ENCODE data around the gene DRC7.
"Not testable (repeated sequence)": the region's sequence is repeated elsewhere in the genome, so short reads cannot be mapped to it uniquely, and the experiment has no call there.

The DRC7 gene

DNA sequence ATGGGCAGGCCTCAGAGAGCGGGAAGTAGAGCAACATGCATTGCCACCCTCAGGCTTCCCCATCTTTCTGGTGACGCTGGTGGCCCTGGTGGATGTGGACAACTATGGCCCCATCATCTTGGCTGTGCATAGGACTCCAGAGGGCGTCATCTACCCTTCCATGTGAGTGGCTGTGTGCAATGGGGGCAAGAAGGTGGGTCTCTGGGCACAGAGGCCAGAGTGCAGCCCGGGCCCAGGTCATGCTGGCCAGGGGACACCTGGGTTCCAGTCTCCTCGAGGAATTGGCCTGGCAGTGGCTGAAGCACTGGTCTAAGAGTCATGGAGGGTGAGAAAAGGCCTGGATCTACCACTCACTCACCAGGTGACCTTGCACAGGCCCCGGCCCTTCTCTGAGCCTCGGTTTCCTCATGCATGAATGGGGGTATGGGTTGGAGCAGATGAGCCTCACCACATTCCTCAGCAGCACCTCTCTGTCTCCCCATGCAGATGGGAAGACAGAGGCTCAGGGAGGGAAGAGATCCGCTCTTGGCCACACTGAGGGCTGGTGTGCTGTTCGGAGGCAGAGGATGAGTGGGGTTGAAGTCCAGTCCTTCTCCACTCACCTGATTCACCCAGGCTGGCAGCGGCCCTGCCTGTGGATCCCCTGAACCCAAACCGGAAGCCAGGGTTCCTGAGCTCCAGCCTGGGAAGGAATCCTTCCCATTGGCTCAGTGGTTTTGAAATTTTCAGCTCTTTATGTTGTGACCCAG is 33.7 kb upstream of the DRC7 start:
- no peak for DNase-seq

DNA sequence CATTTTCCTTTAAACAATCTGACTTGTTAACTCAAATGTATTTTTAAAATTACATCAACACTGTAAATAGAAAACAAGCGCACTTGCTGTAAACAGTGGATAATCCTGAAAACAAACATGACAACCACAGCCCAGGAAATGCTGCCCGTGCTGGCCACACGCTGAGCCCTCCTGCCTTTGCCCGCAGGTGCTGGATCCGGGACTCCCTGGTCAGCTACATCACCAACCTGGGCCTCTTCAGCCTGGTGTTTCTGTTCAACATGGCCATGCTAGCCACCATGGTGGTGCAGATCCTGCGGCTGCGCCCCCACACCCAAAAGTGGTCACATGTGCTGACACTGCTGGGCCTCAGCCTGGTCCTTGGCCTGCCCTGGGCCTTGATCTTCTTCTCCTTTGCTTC is 33.1 kb upstream of the DRC7 start:
- no peak for DNase-seq

- no peak for DNase-seq
Measured at GRCh38 chr16:57661936-57662906, 32.4 kb upstream of the DRC7 start.

GRCh38 chr16:57663436-57663835 is 31.2 kb upstream of the DRC7 start:
- no peak for DNase-seq

DNA sequence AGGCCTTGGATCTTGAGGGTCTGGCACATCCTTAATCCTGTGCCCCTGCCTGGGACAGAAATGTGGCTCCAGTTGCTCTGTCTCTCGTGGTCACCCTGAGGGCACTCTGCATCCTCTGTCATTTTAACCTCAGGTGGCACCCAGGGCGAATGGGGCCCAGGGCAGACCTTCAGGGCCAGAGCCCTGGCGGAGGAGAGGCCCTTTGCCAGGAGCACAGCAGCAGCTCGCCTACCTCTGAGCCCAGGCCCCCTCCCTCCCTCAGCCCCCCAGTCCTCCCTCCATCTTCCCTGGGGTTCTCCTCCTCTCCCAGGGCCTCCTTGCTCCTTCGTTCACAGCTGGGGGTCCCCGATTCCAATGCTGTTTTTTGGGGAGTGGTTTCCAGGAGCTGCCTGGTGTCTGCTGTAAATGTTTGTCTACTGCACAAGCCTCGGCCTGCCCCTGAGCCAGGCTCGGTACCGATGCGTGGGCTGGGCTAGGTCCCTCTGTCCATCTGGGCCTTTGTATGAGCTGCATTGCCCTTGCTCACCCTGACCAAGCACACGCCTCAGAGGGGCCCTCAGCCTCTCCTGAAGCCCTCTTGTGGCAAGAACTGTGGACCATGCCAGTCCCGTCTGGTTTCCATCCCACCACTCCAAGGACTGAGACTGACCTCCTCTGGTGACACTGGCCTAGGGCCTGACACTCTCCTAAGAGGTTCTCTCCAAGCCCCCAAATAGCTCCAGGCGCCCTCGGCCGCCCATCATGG is 30.5 kb upstream of the DRC7 start:
- no peak for DNase-seq

GRCh38 chr16:57664662-57665025 is 30.0 kb upstream of the DRC7 start:
- no peak for DNase-seq

DNA sequence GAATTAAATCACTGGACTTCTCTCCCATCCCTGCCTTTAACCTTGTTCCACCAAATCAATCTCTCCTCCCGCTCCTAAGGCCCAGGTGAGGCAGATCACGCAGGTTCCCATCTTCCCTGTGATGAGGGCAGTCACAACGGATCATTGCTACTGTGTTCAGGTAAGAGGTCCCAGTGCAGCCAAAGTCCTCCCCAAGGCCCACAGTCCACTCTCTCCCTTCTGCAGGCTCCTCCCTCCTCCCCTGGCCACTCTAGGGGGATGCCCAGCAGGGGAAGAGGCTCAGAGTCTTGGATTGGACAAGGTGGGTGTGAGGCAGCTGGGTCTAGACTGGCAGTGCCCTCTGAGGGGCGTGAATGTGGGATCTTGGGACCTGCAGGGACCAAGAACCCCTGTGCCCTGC is 29.1 kb upstream of the DRC7 start:
- DNase-seq = no peak

DNA sequence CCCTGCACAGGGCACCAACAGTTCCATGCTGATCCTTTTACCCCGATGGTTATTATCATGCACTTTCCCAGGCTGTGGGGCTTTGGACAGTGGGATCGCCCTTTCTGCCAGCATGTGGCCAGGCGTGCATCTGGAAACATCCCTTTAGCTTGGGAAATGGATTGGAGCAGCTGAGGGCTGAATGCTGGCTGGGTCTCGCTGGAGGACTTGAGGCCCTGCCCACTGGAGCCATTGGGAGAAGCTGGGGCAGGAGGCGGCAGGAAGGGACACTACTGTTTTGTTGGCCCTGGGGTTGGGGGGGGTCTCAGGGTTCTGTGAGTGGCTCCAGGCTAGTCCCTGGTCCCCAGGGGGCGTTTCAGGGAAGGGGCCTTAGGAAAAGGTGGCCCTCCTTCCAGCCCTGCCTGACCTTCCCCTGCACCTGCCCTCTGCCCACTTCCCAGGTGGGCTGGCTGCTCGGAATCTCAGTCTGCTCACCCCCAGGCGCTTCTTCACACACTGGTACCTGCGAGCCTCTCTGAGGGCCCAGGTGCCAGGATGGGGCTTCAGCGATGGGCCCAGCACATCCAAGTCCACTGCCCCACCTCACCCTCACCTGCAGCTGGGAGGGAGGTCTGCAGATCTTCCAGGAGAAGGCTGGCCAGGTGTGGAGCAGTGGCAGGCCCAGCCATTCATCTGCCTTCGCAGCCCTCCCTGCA is 28.1 kb upstream of the DRC7 start:
- no peak for DNase-seq

- no peak for DNase-seq
Measured at GRCh38 chr16:57667048-57667525, 27.5 kb upstream of the DRC7 start.

- DNase-seq = no peak
Measured at GRCh38 chr16:57667526-57668262, 26.9 kb upstream of the DRC7 start.

DNA sequence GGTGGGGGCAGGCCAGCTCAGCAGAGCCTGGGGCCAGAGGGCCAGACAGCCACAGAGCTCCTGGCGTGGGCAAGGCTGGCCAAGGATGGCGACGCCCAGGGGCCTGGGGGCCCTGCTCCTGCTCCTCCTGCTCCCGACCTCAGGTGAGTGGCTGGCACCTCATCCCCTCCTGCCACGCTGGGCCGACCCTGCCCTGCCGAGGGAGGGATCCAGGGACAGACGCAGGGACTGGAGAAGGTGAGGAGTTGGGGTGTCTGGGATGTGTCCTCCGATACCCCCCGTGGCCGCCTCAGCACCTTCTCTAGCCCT is 26.4 kb upstream of the DRC7 start, which contains the start of gene ADGRG3:
TSS of gene ADGRG3 (plus strand) at position 44 of the 309 bp plus-strand sequence. CDS start at position 86, 42 bp downstream.
- DNase-seq = no peak

DNA sequence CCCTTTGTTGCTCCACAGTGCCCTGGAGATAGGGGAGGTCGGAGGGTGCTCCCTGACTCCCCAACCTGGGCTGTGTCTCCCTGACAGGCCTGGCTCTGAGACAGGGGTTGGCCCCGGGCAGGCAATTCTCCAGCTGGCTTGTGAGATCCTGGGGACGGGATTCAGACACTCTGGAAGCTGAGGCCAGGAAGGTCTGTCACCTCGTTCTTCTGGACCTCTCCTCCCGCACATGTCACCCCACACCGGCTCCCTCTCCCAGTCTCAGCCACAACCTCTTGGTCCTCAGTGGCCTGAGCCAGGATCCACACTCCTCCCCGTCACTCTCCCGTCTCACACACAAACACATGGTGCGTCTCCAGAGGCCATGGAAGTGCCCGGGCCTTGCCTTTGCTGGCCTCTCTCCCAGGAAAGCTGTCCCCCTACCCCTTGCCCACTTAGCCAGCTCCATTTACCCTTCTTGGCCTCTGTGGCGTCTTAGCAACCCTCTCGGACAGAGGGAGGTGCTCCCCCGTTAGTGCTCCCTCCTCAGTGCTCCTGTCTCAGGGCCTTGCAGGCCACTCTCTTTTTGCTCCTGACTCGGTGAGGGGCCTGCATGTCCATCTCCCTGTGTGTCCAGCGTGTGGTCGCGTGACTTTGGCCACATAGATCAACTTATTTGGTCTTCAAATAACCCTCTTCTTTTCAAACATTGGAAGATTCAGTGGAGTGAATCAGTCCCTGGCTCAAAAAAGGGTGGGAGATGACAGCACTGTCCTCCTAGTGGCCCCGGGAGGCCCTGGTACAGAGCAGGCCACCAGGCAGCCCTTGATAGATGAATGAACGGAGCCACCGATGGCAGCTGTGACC is 25.8 kb upstream of the DRC7 start:
- no peak for DNase-seq

DNA sequence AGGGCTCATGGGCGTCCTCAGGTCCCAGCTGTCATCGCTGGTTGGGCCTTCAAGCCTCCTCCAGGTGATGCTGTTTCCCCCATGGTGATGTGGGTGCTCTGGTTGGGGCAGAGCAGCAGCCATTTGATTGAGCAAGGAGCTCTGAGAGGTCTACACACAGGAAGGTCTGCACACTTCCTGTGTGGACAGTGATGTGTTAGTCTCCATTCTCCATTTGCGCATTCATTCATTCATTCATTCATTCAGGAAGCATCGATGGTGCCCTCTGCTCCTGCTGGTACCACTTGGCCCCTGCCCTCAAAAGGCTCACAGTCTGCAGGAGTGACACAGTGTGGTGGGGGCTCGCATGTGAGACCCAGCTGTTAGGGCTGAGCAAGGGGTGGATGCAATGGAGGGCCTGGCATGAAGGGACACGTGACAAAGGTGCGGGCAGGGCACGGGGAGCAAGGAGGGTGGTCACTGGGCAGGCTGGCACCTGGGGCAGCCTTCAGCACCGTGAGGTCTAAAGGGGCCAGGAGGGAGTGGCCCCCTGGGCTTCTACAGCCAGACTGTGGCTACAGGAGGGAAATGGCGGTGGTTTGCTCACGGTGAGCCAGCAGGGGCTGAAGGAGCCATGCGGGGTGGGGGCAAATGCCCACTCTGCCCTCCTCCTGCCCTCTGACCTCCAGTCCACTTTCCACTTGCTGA is 25.0 kb upstream of the DRC7 start:
- DNase-seq = no peak

DNA sequence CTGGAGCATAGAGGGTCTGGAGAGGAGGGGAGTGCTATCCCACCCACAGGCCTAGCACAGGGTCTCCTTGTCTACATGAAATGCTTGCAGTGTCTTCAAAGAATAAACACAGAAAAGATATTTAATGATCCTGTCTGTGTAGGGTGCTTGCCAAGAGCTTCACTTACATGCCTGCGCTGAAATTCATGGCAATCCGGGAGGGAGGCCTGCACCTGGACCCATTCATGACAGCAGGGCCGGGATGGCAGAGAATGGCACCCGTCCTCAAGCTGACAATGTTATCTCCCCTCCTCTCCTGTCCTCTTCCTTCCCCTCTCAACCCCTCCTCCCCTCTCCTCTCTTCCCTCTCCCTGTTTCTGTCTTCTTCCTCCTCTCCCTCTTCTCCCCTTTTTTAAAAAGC is 24.4 kb upstream of the DRC7 start:
- no peak for DNase-seq

DNA sequence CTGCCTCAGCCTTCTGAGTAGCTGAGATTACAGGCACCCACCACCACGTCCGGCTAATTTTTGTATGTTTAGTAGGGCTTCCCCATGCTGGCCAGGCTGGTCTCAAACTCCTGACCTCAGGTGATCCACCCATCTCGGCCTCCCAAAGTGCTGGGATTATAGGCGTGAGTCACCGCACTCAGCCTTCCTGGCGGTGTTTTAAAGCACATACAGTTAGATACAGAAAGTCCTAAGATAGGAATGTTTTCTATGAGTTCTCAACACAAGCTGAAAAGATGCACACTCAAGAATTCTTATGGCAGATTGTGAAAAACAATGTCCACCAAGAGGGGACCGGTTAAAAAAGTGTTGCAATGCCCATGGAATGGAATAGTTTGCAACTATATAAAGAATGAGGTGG is 23.2 kb upstream of the DRC7 start:
- not testable (repeated sequence) for DNase-seq

- no peak for DNase-seq
Measured at GRCh38 chr16:57672416-57672815, 22.2 kb upstream of the DRC7 start.

DNA sequence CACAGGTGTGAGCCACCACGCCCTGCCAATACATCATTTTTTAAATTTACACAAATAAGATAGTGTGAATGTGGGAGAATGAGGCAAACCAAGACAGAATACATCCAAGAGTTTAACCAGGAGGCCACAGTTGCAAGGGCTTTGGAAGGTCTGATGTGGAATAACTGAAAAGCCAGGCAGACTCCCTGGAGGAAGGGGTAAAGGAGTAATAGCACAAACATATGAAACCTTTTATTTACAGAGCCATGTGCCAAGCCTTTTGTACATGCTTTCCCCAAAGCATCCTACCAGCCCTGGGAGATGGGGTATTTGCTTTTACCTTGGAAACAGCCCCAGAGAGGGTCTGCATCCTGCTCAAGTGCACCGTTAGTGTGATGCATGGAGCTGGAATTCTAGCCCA is 21.8 kb upstream of the DRC7 start:
- no peak for DNase-seq

GRCh38 chr16:57675741-57676551 is 18.7 kb upstream of the DRC7 start:
- DNase-seq = no peak

DNA sequence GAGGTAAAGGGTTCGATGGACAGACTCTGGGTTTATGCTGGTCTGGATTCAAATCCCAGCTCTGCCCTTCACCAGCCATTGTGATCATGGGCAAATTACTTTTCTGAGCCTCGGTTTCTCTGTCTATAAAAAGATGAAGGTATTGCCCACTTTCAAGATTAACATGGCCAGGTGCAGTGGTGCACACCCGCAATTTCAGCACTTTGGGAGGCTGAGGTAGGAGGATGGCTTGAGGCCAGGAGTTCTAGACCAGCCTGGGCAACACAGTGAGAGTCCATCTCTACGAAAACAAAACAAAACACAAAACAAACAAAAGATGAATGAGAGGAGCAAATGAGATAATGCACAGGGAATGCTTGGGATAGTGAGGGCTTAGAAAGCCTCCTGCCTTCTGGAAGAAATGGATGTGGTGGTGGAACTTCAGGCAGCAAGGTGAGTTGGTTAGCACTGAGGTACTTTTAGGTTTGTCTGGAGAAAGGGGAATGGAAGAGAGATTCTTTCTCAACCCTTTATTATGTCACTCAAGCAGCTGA is 18.0 kb upstream of the DRC7 start:
- no peak for DNase-seq
